Measurements from ENCODE around the gene PIGX. TPM values are rescaled to one million over a fixed set of nuclear protein-coding genes. Genes with fewer than 3 reads are reported as not detected.

Gene PIGX
- total RNA-seq, 1 experiment from 2014 or later = 28.7 TPM

GRCh38 chr3:196756732-196757131, 44.6 kb downstream of the PIGX start:
- no peak for DNase-seq (ENCODE audit: low read depth)

GRCh38 chr3:196757876-196758739, 45.9 kb downstream of the PIGX start:
- DNase-seq (ENCODE audit: low read depth) = peak; percentile 7

DNA sequence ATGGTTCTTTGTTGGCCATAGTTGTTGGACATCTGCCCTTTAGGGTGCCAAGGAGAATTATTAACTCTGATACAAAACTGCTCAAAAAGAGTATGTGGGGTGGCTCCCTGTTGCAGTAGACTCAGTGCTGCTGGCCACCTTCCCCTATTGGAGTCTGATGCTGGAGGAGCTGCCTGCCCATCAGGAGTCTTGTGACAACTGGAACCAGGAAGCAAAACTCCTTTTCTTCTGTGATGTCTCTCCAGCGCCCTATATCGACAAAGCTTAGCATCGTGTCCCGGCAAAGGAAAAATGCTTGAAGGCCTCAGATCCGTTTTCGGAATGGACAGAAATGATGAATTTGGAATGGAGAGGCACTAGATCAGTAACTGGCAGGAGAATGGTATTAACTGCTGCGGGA, 51.0 kb downstream of the PIGX start:
- no peak for DNase-seq (ENCODE audit: low read depth)

GRCh38 chr3:196765454-196765853, 53.3 kb downstream of the PIGX start:
- no peak for DNase-seq (ENCODE audit: low read depth)

DNA sequence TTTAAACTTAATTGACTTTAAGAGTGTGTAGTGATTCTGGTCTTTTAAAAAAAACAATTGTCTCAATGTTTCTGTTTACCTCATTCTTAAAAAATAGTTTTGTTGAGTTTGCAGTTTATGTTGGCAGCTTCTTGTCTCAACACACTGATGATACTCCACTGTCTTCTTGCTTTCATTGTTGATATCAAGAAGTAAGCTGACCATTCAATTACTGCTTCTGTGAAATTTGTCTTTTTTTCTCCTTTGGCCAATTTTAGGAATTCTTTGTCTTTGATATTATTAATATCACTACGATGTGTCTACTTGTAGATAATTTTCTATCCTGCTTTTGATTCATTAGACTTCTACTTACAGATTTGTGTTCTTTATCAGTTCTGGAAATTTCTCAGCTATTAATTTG, 58.9 kb downstream of the PIGX start:
- DNase-seq (ENCODE audit: low read depth) = no peak

- no peak for DNase-seq (ENCODE audit: low read depth)
Measured at GRCh38 chr3:196772102-196772501, 59.9 kb downstream of the PIGX start.

- no peak for DNase-seq (ENCODE audit: low read depth)
Measured at GRCh38 chr3:196772897-196773296, 60.7 kb downstream of the PIGX start.

GRCh38 chr3:196774191-196774820, 62.1 kb downstream of the PIGX start:
- no peak for DNase-seq (ENCODE audit: low read depth)

DNA sequence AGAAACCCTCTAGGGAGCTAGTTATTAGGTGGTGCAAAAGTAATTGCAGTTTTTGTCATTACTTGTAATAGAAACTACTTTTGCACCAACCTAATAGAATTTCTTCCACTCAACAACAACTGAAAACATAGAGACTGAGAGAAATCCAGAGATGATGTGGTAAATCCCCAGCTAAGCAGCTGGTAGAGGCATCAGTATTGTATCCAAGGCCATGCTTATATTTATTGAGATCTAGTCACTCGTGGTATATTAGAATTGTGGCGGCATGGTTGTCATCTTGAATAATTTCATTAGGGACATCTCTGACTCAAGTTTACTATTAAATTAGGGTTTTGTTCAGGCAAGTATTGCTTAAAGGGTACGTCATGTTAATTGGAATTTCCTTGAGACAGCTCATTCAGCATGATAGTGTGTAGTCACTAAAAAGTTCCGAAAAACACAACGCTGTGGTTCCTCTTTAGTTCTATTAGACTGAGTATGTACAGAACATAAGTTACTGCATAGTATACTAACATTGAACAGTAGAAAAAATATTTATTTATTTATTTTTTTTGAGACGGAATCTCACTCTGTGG, 62.8 kb downstream of the PIGX start:
- DNase-seq (ENCODE audit: low read depth) = no peak

DNA sequence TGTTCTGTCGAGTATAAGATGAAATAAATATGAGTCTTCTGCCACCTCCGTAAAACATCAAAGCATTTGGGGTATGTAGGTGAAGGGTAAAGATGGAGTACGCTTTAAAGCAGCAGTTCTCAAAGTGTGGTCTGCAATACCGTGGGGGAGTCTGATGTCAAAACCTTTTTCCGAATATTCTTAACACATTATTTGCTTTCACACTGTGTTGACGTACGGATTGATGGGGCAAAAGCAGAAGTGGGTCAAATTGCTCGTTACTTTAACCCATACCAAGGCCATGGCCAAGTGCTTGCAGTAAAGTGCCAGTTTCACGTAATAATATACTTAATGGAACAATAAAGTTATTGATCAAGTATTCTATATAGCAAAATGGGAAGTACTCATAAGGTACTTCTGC, 63.8 kb downstream of the PIGX start:
- no peak for DNase-seq (ENCODE audit: low read depth)

GRCh38 chr3:196777836-196778235, 65.7 kb downstream of the PIGX start:
- no peak for DNase-seq (ENCODE audit: low read depth)

DNA sequence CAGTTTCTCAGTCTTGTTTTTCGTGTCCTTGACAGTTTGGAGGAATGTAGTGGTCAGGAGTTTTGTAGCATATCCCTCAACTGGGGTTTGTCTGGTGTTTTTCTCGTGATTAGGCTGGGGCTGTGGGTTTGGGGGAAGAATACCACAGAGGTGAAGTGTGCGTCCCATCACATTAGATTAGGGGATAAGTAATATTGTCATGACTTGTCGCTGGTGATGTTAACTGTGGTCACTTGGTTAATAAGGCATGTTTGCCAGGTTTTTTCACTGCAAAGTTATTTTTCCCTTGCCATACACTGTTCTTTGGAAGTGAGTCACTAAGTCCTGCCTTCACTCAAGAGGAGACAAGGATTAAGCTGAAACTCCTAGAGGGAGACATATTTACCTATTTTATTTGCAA, 66.6 kb downstream of the PIGX start:
- DNase-seq (ENCODE audit: low read depth) = peak; percentile 62

DNA sequence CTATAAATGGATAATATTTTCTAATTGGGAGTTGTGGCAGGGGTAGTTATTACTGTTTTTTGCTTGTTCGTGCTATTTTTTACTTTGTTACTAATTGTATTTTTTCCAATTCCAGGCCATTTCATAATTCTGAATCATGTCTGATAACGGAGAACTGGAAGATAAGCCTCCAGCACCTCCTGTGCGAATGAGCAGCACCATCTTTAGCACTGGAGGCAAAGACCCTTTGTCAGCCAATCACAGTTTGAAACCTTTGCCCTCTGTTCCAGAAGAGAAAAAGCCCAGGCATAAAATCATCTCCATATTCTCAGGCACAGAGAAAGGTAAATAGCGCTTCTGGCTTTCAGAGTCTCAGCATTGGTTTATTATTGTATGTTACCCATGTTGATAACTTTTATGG, 70.3 kb downstream of the PIGX start:
- DNase-seq (ENCODE audit: low read depth) = no peak

Other genes with a start within 250 kb of the PIGX start
- gene RNF168, start 208.6 kb upstream of the PIGX start, total RNA-seq (2014; rRNA removed; shearing (Covaris generic)) = 12.0 and 14.5 TPM in 2 replicates
- gene SMCO1, start 197.0 kb upstream of the PIGX start, total RNA-seq (2014; rRNA removed; shearing (Covaris generic)) = not detected in 2 replicates
- gene WDR53, start 143.8 kb upstream of the PIGX start, total RNA-seq (2014; rRNA removed; shearing (Covaris generic)) = 9.5 and 16.9 TPM in 2 replicates
- gene FBXO45, start 143.7 kb upstream of the PIGX start, total RNA-seq (2014; rRNA removed; shearing (Covaris generic)) = 31.5 and 33.4 TPM in 2 replicates
- 2.1 and 2.5 TPM in 2 replicates for gene NRROS, start 72.7 kb upstream of the PIGX start, total RNA-seq (2014; rRNA removed; shearing (Covaris generic))
- 2.5 and 6.2 TPM in 2 replicates for gene CEP19, start 127 bp upstream of the PIGX start, total RNA-seq (2014; rRNA removed; shearing (Covaris generic))
- 36.1 and 44.6 TPM in 2 replicates for gene PAK2, start 27.5 kb downstream of the PIGX start, total RNA-seq (2014; rRNA removed; shearing (Covaris generic))
- gene SENP5, start 155.5 kb downstream of the PIGX start, total RNA-seq (2014; rRNA removed; shearing (Covaris generic)) = 44.9 and 69.4 TPM in 2 replicates
- 74.7 and 105 TPM in 2 replicates for gene NCBP2, start 230.2 kb downstream of the PIGX start, total RNA-seq (2014; rRNA removed; shearing (Covaris generic))